Sigmoid colon (tissue), 7 donors: ENCODE measurements around the gene TCTN2. TPM values are rescaled to one million over a fixed set of nuclear protein-coding genes. Genes with fewer than 3 reads are reported as not detected.
A peak's percentile ranks its signal among the peaks of the same experiment; 100 is the strongest.

Experiments used
- DNase-seq: peaks from one replicate; pipeline ENCODE4 v3.0.0-alpha.2; 2019
- H3K27ac ChIP-seq, 4 donors: fragments of 200-600 bp; sonication (generic); one replicate each; pipeline ENCODE4 v1.5.1; 2016 to 2019; ENCODE audit warnings: mild to moderate bottlenecking in 1 of 4
- H3K27me3 ChIP-seq, 3 donors: fragments of 200-600 bp; sonication (generic); one replicate each; pipeline ENCODE4 v1.5.1; 2019; ENCODE audit warnings: mild to moderate bottlenecking in 1 of 3
- H3K36me3 ChIP-seq, 4 donors: fragments of 200-600 bp; sonication (generic); one replicate each; pipeline ENCODE4 v1.5.1; 2016 to 2019
- H3K4me1 ChIP-seq, 4 donors: fragments of 200-600 bp; sonication (generic); one replicate each; pipeline ENCODE4 v1.5.1; 2017 to 2019
- H3K4me3 ChIP-seq, 4 donors: fragments of 200-600 bp; sonication (generic); one replicate each; pipeline ENCODE4 v1.5.1; 2017 to 2019; ENCODE audit warnings: mild to moderate bottlenecking in 2 of 4, moderate library complexity in 1 of 4
- H3K9me3 ChIP-seq, 4 donors: fragments of 200-600 bp in 3 of 4; sonication (generic) in 3 of 4; one replicate each; pipeline versions ENCODE4 v1.5.1 to v1.6.1; 2013 to 2019
- CTCF ChIP-seq, 4 experiments: fragments of 450-650 bp in 3 of 4; fragments of 200-600 bp in 1 of 4; IDR thresholded peaks; one replicate each; pipeline ENCODE4 v1.5.1; 2016 to 2019; ENCODE audit warnings: antibody characterized with exemption in 4 of 4, mild to moderate bottlenecking in 3 of 4, moderate library complexity in 2 of 4
- EP300 ChIP-seq, 4 donors: sonication (generic); formaldehyde crosslinking; IDR thresholded peaks; one replicate each; pipeline ENCODE4 v1.6.1; 2017; ENCODE audit warnings: antibody characterized with exemption in 4 of 4
- POLR2A ChIP-seq, 2 donors: fragments of 450-650 bp; IDR thresholded peaks; one replicate each; pipeline ENCODE4 v1.6.1; 2016; ENCODE audit warnings: antibody characterized with exemption in 2 of 2, mild to moderate bottlenecking in 2 of 2, moderate library complexity in 2 of 2
- POLR2AphosphoS5 ChIP-seq, 4 donors: sonication (generic); formaldehyde crosslinking; IDR thresholded peaks; one replicate each; pipeline ENCODE4 v1.6.1; 2017; ENCODE audit warnings: antibody characterized with exemption in 4 of 4
- WGBS, 2 donors: extraction: QIAGEN DNeasy Blood & Tissue Kit; methylation state at CpG; one replicate each; pipeline ENCODE4 v1.1.7; 2013; 5-methylcytosine and 5-hydroxymethylcytosine counted together
- intact Hi-C: fragments of 100-400 bp; cut with DNase I; formaldehyde crosslinking; loops from one replicate; pipeline ENCODE4 v1.15.1; 2023
- polyA plus RNA-seq, 3 donors: library from polyadenylated mRNA; stranded (reverse); fragments of 200-250 nt; gene quantifications; one replicate each; pipeline ENCODE4 v1.2.3, GENCODE V29; 2013
- total RNA-seq, 4 donors: library from RNA; depleted of rRNA; stranded (reverse); fragments of >200 nt; gene quantifications; one replicate each; pipeline ENCODE4 v1.1.0, GENCODE V29; 2016
- donor health status: healthy with polysubstance abuse.
- donor health status: Bipolar disorder and iron deficiency.
- donor health status: healthy.

The TCTN2 gene
- total RNA-seq = 10 to 100 TPM in 1 of 4 donors, 1 to 10 TPM in 3; 4.6 to 11.6 (median 8.1) TPM
- 1 to 10 TPM in 2 of 3 donors, under 1 TPM in 1; 0.23 to 3.8 (median 1.2) TPM for polyA plus RNA-seq

DNA sequence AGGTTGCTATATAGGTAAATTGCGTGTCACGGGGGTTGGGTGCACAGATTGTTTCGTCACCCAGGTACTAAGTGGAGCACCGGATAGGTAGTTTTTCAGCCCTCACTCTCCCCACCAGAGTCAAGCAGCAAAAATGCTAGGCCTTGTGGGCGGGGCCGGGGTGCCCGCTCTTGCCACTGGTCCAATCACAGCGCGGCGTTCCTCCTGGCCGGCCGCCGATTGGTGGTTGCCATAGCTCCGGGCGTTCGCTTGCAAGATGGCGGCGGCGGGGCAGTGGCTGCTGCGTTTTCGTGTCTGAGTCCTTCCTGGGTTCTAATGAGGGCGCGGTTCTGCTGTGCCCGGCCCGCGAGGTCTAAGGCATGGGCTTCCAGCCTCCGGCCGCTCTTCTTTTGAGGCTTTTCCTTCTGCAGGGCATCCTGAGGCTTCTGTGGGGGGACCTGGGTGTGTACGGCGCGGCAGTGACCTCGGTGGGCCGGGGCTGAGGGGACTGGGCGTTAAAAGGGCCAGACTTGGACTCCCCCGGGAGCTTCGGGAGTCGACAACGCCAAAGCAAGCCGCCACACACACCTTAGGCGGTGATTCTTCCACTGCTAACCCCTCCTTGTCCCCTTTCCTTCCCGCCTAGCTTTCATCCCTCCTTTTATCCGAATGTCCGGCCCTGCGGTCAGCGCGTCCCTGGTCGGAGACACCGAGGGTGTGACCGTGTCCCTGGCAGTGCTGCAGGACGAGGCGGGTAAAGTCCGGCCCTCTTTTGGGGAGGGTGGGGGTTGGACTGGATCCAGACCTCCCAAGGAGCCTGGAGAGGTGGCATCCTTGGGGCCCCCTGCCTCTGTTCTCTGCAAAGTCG, at the start of gene TCTN2:
Gene TCTN2 (plus strand): TSS at position 232 of the 847 bp plus-strand sequence. CDS start 128 bp downstream, at position 360.
- Histone ChIP-seq H3K27ac (peak within 1 kb of the TSS; percentile 51 to 70 (median 61)), H3K27me3 (no peaks in the 10 kb centered on the region), H3K9me3 (no peaks in the 10 kb centered on the region), H3K4me1 (peaks cover 0 to 19% (median 10%) of the 10 kb centered on the region in 4 donors), H3K36me3 (peaks cover 0 to 27% (median 12%) of the 10 kb centered on the region in 4 donors), H3K4me3 (peak within 1 kb of the TSS; percentile 81 to 95 (median 88))
- intact Hi-C loops = no loop called here
- TF ChIP-seq CTCF (IDR thresholded peaks at IDR 0.05) = no peak
- TF ChIP-seq POLR2AphosphoS5 (IDR thresholded peaks at IDR 0.05) = peak; percentile 16 to 65 (median 34)
- DNase-seq = peak; percentile 98
- WGBS, 2 donors = 1 to 2% methylated on average over 53 of the region's 53 CpGs

GRCh38 chr12:123621619-123622530, 49.0 kb upstream of the TCTN2 start:
- H3K9me3 ChIP-seq = no peaks in the 10 kb centered on the region
- peaks cover 0 to 3% (median 0%) of the 10 kb centered on the region in 4 donors for H3K4me1 ChIP-seq
- H3K36me3 ChIP-seq = peaks cover 30 to 98% (median 71%) of the 10 kb centered on the region in 4 donors
- TF ChIP-seq POLR2A (IDR thresholded peaks at IDR 0.05) (no peak), CTCF (IDR thresholded peaks at IDR 0.05) (no peak), POLR2AphosphoS5 (IDR thresholded peaks at IDR 0.05) (no peak), EP300 (IDR thresholded peaks at IDR 0.05) (no peak)
- no peak for DNase-seq
- H3K27me3 ChIP-seq = no peaks in the 10 kb centered on the region
- no peak overlapping the region for H3K27ac ChIP-seq
- 82 to 89% methylated on average over 15 of the region's 15 CpGs for WGBS, 2 donors
- intact Hi-C loops = no loop called here
- no peak overlapping the region for H3K4me3 ChIP-seq

- Histone ChIP-seq H3K9me3 (no peaks in the 10 kb centered on the region), H3K27me3 (no peaks in the 10 kb centered on the region), H3K27ac (peak within 1 kb of the TSS; percentile 81 to 92 (median 84)), H3K36me3 (peaks cover 15 to 34% (median 24%) of the 10 kb centered on the region in 4 donors), H3K4me1 (peaks cover 0 to 23% (median 14%) of the 10 kb centered on the region in 4 donors), H3K4me3 (peak within 1 kb of the TSS; percentile 77 to 91 (median 84))
- peak; percentile 98 for DNase-seq
- no peak for TF ChIP-seq CTCF (IDR thresholded peaks at IDR 0.05)
- peak; percentile 58 to 59 for TF ChIP-seq POLR2A (IDR thresholded peaks at IDR 0.05)
- peak in 1 of 4 donors; percentile 43 for TF ChIP-seq EP300 (IDR thresholded peaks at IDR 0.05)
- peak; percentile 78 to 93 (median 92) for TF ChIP-seq POLR2AphosphoS5 (IDR thresholded peaks at IDR 0.05)
- intact Hi-C loops = loop anchor here (5.0 to 10.0 kb wide), 2 partner anchors 51 to 879 kb away; partner anchors contain the start of genes DENR and TMED2
- 0% methylated on average over 52 of the region's 52 CpGs for WGBS, 2 donors
Observed at GRCh38 chr12:123633379-123634141, 37.4 kb upstream of the TCTN2 start, which contains the start of the genes EIF2B1 and GTF2H3. Gene EIF2B1, minus strand, starts transcription at chr12:123633686. Its CDS starts 129 bp downstream, at chr12:123633557. Gene GTF2H3, plus strand, starts transcription at chr12:123633829. Its CDS starts 31 bp downstream, at chr12:123633860.

GRCh38 chr12:123634142-123634561, 36.8 kb upstream of the TCTN2 start:
- Histone ChIP-seq H3K9me3 (no peaks in the 10 kb centered on the region), H3K4me1 (peaks cover 0 to 23% (median 14%) of the 10 kb centered on the region in 4 donors), H3K4me3 (peak overlapping the region; percentile 77 to 91 (median 84)), H3K27me3 (no peaks in the 10 kb centered on the region), H3K27ac (peak overlapping the region; percentile 81 to 92 (median 84)), H3K36me3 (peaks cover 10 to 28% (median 18%) of the 10 kb centered on the region in 4 donors)
- no peak for DNase-seq
- WGBS, 2 donors = 5 to 9% methylated on average over 19 of the region's 19 CpGs
- intact Hi-C loops = loop anchor here (5.0 to 10.0 kb wide), 2 partner anchors 52 to 879 kb away; partner anchors contain the start of genes DENR and TMED2
- TF ChIP-seq EP300 (IDR thresholded peaks at IDR 0.05) = no peak
- no peak for TF ChIP-seq POLR2AphosphoS5 (IDR thresholded peaks at IDR 0.05)
- TF ChIP-seq POLR2A (IDR thresholded peaks at IDR 0.05) = no peak
- no peak for TF ChIP-seq CTCF (IDR thresholded peaks at IDR 0.05)
